GM18870 (cell line): Measurements from ENCODE around the gene KANK2.
"Not testable (repeated sequence)": the region's sequence is repeated elsewhere in the genome, so short reads cannot be mapped to it uniquely, and the experiment has no call there.

Experiments used
- ATAC-seq: cut with Tn5 transposase; IDR thresholded peaks from one replicate; pipeline ENCODE4 v1.9.1; 2021; ENCODE audit warnings: moderate library complexity; ENCODE audit not compliant: unreplicated experiment

Gene KANK2

DNA sequence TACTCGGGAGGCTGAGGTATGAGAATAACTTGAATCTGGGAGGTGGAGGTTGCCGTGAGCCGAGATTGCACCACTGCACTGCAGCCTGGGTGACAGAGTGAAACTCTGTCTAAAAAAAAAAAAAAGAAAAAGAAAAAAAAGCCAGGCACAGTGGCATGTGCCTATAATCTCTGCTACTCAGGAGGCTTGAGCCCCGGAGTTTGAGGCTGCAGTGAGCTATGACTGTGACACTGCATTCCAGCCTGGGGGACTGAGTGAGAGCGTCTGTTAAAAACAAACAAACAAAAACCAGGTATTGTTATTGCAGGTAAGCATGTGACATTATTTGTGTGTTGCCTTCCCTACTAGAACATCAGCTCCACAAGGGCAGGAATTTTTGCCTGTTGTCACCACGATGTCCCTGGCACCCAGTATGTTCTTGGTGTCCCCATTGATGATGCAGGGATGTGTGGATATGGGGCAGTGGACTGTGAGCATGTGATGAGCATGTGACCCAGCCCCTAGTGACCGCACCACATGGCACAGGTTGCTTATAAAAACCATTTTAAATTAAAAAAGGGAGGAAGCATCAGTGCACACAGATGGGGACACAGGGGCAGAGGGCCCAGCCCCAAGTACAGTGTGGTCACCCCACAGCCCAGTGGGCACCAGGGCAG is 1.6 kb upstream of the KANK2 start:
- no peak for ATAC-seq

DNA sequence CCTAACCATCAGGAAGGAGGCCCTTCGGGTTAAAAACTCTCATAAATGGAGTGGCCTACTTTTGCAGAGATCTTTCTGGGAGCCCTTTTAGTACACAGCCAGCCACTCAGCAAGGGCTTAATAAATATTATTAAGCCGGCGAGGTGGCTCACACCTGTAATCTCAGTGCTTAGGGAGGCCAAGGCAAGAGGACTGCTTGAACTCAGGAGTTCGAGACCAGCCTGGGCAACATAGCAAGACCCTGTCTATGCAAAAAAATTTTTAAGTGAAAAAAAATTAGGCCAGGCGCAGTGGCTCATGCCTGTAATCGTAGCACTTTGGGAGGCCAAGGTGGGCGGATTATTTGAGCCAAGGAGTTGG is 810 bp upstream of the KANK2 start:
- ATAC-seq = no peak

DNA sequence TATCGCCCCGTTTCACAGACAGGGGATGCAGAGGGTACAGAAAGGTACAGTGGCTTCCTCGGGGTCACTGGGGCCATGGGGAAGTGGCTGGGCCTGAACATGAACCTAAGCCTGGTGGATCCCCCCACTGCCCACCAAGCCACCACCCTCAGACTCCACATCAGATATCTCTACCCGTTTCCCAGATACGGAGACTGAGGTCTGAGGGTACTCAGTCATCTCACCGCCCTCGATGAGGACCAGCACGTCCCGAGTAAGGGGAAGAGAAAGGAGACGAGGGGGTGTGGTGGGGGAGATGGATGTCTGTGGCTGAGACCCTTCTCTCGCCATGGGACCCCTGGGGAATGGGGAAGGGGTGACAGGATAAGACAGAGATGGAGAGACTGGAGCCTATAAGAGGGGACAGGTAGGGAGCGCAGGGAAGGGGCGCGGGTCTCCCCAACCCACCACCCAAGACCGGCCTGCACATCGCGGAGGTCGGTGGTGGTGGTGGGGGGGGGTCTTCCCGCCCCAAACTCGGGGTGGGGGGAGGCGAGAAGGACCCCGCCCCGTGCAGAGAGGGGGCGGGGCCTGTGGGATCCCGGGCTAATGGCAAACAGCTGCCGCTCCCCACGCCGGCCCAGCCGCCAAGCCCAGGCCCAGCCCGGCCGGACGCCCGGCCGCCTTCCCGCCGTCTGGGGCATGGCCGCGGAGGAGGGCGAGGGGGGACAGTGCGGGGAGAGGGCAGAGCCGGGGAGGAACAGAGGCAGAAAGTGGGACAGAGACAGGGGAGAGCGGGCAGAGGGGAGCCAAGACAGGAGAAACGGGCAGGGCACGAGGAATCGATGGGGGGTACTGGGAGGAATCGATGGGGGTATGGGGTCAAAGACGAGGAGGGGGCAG is 698 bp downstream of the KANK2 start:
- ATAC-seq = no peak

- ATAC-seq = no peak
Measured at GRCh38 chr19:11195681-11196080, 1.7 kb downstream of the KANK2 start.

DNA sequence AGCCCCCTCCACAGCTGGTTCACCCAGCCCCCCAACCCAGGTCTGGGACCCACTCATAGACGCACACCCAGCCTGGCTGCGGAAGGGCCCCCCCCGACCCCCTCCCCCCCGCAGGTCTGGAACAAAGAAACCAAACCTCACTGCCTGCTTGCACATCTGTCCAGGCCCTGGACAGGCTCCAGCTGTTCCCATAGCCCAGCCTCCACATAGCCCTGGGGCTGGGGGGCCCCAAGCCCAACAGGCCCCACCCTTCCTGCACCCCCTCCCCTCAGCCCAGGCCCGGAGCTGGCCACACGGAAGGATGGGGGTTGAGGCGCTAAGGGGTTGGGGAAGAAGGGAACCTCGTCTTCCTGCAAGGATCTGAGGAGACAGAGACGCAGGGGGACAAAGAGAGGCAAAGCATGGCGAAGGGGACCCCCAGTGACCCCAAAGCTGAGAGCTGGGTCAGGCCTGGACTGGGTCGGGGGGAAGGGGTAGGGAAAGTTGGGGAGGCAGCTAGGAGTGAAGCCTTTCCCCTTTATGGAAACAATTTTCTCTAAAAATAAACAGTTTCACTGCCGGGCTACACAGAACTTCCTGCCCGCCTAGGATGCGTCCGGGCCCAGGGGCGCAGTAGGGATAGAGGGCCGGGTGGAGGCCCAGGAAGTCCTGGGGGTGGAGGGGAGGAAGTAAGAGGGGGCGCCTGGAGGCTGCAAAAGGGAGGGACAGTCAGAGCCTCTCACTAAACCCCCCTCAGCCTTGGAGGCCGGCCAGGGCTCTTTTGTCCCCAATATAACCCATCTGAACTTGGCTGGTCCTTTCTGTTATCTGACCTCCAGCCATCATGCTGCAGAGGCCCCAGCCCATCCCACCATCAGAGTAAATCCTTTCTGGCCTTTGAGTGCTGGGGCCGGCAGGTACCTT is 2.4 kb downstream of the KANK2 start:
- no peak for ATAC-seq

- ATAC-seq = no peak
Measured at GRCh38 chr19:11194173-11194572, 3.2 kb downstream of the KANK2 start.

- ATAC-seq = no peak
Measured at GRCh38 chr19:11192957-11193939, 4.1 kb downstream of the KANK2 start.

DNA sequence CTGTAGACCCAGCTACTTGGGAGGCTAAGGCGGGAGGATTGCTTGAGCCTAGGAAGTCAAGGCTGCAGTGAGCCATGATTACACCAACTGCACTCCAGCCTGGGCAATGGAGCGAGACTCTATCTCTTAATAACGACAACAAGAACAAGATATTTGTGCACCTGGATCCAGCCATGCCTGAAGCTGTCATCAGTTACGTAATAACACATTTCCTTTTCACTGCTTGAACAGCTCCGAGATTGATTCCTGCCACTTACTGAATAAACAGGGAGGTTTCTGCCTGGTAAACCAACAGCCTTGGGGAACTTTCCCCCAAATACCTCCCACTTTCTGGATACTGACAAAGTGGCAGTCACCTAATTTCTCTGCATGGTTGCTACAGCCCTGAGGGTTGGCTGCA is 5.4 kb downstream of the KANK2 start:
- ATAC-seq = no peak

GRCh38 chr19:11191273-11191755 is 6.0 kb downstream of the KANK2 start:
- no peak for ATAC-seq

- ATAC-seq = no peak
Measured at GRCh38 chr19:11190501-11190900, 6.8 kb downstream of the KANK2 start.

DNA sequence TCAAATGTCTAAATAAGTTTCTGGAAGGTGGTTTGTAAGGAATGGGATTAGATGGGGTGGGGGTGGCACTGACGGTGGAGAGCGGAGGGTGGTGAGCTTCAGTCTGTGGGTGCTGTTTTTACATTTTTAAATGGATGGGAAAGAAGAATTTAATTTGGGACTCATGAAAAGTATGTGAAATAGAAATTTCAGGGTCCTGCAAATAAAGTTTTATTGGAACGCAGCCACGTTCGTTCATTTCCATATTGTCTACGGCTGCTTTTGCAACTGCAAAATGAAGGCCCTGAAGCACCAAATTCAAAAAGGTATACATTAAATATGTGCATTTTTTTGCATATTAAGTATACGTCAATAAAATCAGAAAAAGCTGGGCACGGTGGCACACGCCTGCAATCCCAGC is 9.9 kb downstream of the KANK2 start:
- ATAC-seq = no peak

- no peak for ATAC-seq
Measured at GRCh38 chr19:11182994-11183393, 14.4 kb downstream of the KANK2 start.

- ATAC-seq = no peak
Measured at GRCh38 chr19:11181488-11181887, 15.9 kb downstream of the KANK2 start.

DNA sequence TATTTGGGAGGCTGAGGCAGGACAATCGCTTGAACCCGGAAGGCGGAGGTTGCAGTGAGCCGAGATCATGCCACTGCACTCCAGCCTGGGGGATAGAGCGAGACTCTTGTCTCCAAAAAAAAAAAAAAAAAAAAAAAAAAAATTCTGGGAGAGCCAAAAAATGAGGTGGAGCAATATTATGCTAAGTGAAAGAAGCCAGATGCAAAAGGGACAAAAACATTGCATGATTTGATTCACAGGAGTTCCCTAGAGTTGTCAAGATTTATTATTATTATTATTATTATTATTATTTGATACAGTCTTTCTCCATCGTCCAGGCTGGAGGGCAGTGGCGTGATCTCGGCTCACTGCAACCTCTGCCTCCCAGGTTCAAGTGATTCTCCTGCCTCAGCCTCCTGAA is 16.4 kb downstream of the KANK2 start:
- ATAC-seq = not testable (repeated sequence)

- no peak for ATAC-seq
Measured at GRCh38 chr19:11180346-11180745, 17.0 kb downstream of the KANK2 start.

GRCh38 chr19:11179716-11180297 is 17.5 kb downstream of the KANK2 start:
- no peak for ATAC-seq

GRCh38 chr19:11179145-11179465 is 18.2 kb downstream of the KANK2 start:
- not testable (repeated sequence) for ATAC-seq

GRCh38 chr19:11177592-11177991 is 19.8 kb downstream of the KANK2 start:
- ATAC-seq = no peak

DNA sequence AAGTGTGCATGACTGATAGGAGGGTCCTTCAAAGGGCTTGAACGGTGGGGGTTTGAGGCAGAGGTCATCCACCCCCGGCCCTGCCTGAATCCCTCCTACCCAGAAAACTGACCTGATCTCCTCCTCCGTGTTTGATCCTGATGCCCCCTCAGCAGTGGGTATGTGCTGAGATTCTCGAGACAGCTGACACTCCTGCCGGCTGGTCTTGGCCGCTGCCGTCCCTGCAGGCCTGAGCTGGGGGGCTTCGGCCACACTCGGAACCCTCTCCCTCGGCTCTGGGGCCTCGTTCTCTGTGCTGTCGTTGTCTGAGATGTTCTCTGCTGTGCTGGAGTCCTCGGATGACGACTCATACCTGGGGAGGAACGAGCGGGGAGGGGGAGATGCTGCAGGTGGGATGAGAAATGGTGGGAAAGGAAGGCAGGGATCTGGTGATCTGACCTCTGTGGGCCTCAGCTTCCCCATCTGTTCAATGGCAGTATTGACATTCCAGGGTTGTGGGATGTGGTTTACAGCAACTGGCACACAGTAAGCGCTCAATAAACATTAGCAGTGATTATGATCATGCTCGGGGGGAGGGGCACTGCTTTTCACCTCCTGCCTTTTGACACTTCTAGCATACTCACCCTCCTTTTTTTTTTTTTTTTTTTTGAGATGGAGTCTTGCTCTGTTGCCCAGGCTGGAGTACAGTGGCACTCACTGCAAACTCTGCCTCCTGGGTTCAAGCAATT is 20.7 kb downstream of the KANK2 start:
- ATAC-seq = no peak
